ENCODE results near the gene RIMBP2.

- no peak for TF ChIP-seq CTCF (IDR thresholded peaks at IDR 0.05)
- TF ChIP-seq EP300 (IDR thresholded peaks at IDR 0.05), result no peak
- no peak for TF ChIP-seq POLR2A (IDR thresholded peaks at IDR 0.05)
These were observed 275.6 kb downstream of the RIMBP2 start for GRCh38 chr12:130440411-130441080.

Measured in tibial nerve (tissue), 4 donors.